Muscle layer of colon (tissue), 2 donors: Measurements from ENCODE around the gene NAV2.

ENCODE experiments used
- H3K27ac ChIP-seq: one replicate; pipeline ENCODE4 v1.7.0; 2013; ENCODE audit warnings: low read depth, mild to moderate bottlenecking, low read length, moderate library complexity
- H3K27me3 ChIP-seq, 2 donors: one replicate each; pipeline ENCODE4 v1.7.0; 2013; ENCODE audit warnings: low read length in 2 of 2, mild to moderate bottlenecking in 2 of 2; ENCODE audit not compliant: insufficient read depth in 2 of 2, control insufficient read depth in 1 of 2
- H3K36me3 ChIP-seq: one replicate; pipeline ENCODE4 v1.7.0; 2013; ENCODE audit warnings: mild to moderate bottlenecking, low read length; ENCODE audit not compliant: insufficient read depth
- H3K4me1 ChIP-seq: one replicate; pipeline ENCODE4 v1.7.0; 2013; ENCODE audit warnings: mild to moderate bottlenecking, low read length; ENCODE audit not compliant: insufficient read depth
- H3K4me3 ChIP-seq, 2 donors: one replicate each; pipeline ENCODE4 v1.7.0; 2013; ENCODE audit warnings: low read length in 2 of 2, low read depth in 1 of 2, mild to moderate bottlenecking in 1 of 2, moderate library complexity in 1 of 2
- H3K9ac ChIP-seq: one replicate; pipeline ENCODE4 v1.7.0; 2013; ENCODE audit warnings: low read length
- H3K9me3 ChIP-seq: one replicate; pipeline ENCODE4 v1.7.0; 2013; ENCODE audit warnings: mild to moderate bottlenecking, low read length
- donor health status: abdominal sarcoma.
- donor health status: Adenocarcinoma of cecum.

NAV2 gene

GRCh38 chr11:19988598-19988997 is 276.0 kb downstream of the NAV2 start:
- H3K9me3 ChIP-seq: no peaks in the 10 kb centered on the region
- H3K27me3 ChIP-seq: no peaks in the 10 kb centered on the region
- H3K36me3 ChIP-seq: peaks cover 30% of the 10 kb centered on the region
- H3K4me1 ChIP-seq: peaks cover 37% of the 10 kb centered on the region
- no peak overlapping the region for H3K9ac ChIP-seq
- H3K27ac ChIP-seq: peak overlapping the region; percentile 37
- no peak overlapping the region for H3K4me3 ChIP-seq

- no peak overlapping the region for H3K9ac ChIP-seq
- peak overlapping the region; percentile 37 for H3K27ac ChIP-seq
- H3K9me3 ChIP-seq: no peaks in the 10 kb centered on the region
- H3K4me3 ChIP-seq: no peak overlapping the region
- H3K36me3 ChIP-seq: peaks cover 34% of the 10 kb centered on the region
- no peaks in the 10 kb centered on the region for H3K27me3 ChIP-seq
- H3K4me1 ChIP-seq: peaks cover 31% of the 10 kb centered on the region
These were observed 276.6 kb downstream of the NAV2 start for GRCh38 chr11:19989191-19989590.

GRCh38 chr11:19992162-19992561 is 279.5 kb downstream of the NAV2 start:
- H3K9ac ChIP-seq: no peak overlapping the region
- H3K4me3 ChIP-seq: no peak overlapping the region
- H3K36me3 ChIP-seq: peaks cover 40% of the 10 kb centered on the region

GRCh38 chr11:19992998-19993397 is 280.4 kb downstream of the NAV2 start:
- peaks cover 31% of the 10 kb centered on the region for H3K4me1 ChIP-seq
- no peak overlapping the region for H3K9ac ChIP-seq
- no peaks in the 10 kb centered on the region for H3K9me3 ChIP-seq
- peaks cover 40% of the 10 kb centered on the region for H3K36me3 ChIP-seq
- H3K4me3 ChIP-seq: no peak overlapping the region
- H3K27me3 ChIP-seq: no peaks in the 10 kb centered on the region
- no peak overlapping the region for H3K27ac ChIP-seq

More at GRCh38 chr11:19992162-19992561, 279.5 kb downstream of the NAV2 start:
- Histone ChIP-seq H3K27me3 (no peaks in the 10 kb centered on the region), H3K4me1 (peaks cover 39% of the 10 kb centered on the region), H3K9me3 (no peaks in the 10 kb centered on the region), H3K27ac (no peak overlapping the region)

GRCh38 chr11:19994672-19995071 is 282.0 kb downstream of the NAV2 start:
- Histone ChIP-seq H3K27ac (no peak overlapping the region), H3K36me3 (peaks cover 37% of the 10 kb centered on the region), H3K4me1 (peaks cover 16% of the 10 kb centered on the region), H3K4me3 (no peak overlapping the region), H3K9me3 (no peaks in the 10 kb centered on the region), H3K27me3 (no peaks in the 10 kb centered on the region), H3K9ac (no peak overlapping the region)

- Histone ChIP-seq H3K27ac (no peak overlapping the region), H3K4me3 (no peak overlapping the region), H3K27me3 (no peaks in the 10 kb centered on the region), H3K9me3 (no peaks in the 10 kb centered on the region), H3K36me3 (peaks cover 37% of the 10 kb centered on the region), H3K4me1 (peaks cover 20% of the 10 kb centered on the region), H3K9ac (no peak overlapping the region)
These were observed 282.5 kb downstream of the NAV2 start for GRCh38 chr11:19995145-19995544.

GRCh38 chr11:19996571-19996970 is 283.9 kb downstream of the NAV2 start:
- H3K27ac ChIP-seq: no peak overlapping the region
- no peaks in the 10 kb centered on the region for H3K9me3 ChIP-seq
- no peak overlapping the region for H3K9ac ChIP-seq
- H3K4me3 ChIP-seq: no peak overlapping the region
- H3K27me3 ChIP-seq: no peaks in the 10 kb centered on the region
- peaks cover 42% of the 10 kb centered on the region for H3K36me3 ChIP-seq
- H3K4me1 ChIP-seq: peaks cover 26% of the 10 kb centered on the region

- Histone ChIP-seq H3K27me3 (no peaks in the 10 kb centered on the region), H3K27ac (no peak overlapping the region), H3K4me1 (peaks cover 26% of the 10 kb centered on the region), H3K4me3 (no peak overlapping the region), H3K9me3 (no peaks in the 10 kb centered on the region), H3K36me3 (peaks cover 34% of the 10 kb centered on the region), H3K9ac (no peak overlapping the region)
These were observed 287.3 kb downstream of the NAV2 start for GRCh38 chr11:20000022-20000350.

- Histone ChIP-seq H3K27me3 (no peaks in the 10 kb centered on the region), H3K9ac (no peak overlapping the region), H3K36me3 (peaks cover 34% of the 10 kb centered on the region), H3K4me1 (peaks cover 24% of the 10 kb centered on the region), H3K27ac (no peak overlapping the region), H3K9me3 (no peaks in the 10 kb centered on the region), H3K4me3 (no peak overlapping the region)
These were observed 287.9 kb downstream of the NAV2 start for GRCh38 chr11:20000351-20001134.

- Histone ChIP-seq H3K4me3 (no peak overlapping the region), H3K27me3 (no peaks in the 10 kb centered on the region), H3K27ac (no peak overlapping the region), H3K9ac (no peak overlapping the region), H3K36me3 (peaks cover 26% of the 10 kb centered on the region), H3K4me1 (peaks cover 16% of the 10 kb centered on the region), H3K9me3 (no peaks in the 10 kb centered on the region)
These were observed 289.9 kb downstream of the NAV2 start for GRCh38 chr11:20002312-20003216.

- peaks cover 16% of the 10 kb centered on the region for H3K4me1 ChIP-seq
- H3K27me3 ChIP-seq: no peaks in the 10 kb centered on the region
- H3K36me3 ChIP-seq: peaks cover 27% of the 10 kb centered on the region
- no peak overlapping the region for H3K4me3 ChIP-seq
- H3K9me3 ChIP-seq: no peaks in the 10 kb centered on the region
- no peak overlapping the region for H3K9ac ChIP-seq
- no peak overlapping the region for H3K27ac ChIP-seq
These were observed 290.7 kb downstream of the NAV2 start for GRCh38 chr11:20003351-20003750.
